Testis (tissue), 2 donors: ENCODE data around the gene MRFAP1L1.

Source experiments
- POLR2A ChIP-seq: fragments of 450-650 bp; IDR thresholded peaks from one replicate; pipeline ENCODE4 v1.6.1; 2017; ENCODE audit warnings: antibody characterized with exemption, mild to moderate bottlenecking, moderate library complexity
- TF ChIP-seq, protein P1 (sequence below), 3 experiments: fragments of 450-650 bp in 2 of 3; fragments of 200-600 bp in 1 of 3; sonication (generic) in 1 of 3; IDR thresholded peaks; one replicate each; pipeline ENCODE4 v1.5.1; 2016 to 2019; ENCODE audit warnings: antibody characterized with exemption in 3 of 3, mild to moderate bottlenecking in 2 of 3, moderate library complexity in 1 of 3

- TF ChIP-seq, protein P1, sequence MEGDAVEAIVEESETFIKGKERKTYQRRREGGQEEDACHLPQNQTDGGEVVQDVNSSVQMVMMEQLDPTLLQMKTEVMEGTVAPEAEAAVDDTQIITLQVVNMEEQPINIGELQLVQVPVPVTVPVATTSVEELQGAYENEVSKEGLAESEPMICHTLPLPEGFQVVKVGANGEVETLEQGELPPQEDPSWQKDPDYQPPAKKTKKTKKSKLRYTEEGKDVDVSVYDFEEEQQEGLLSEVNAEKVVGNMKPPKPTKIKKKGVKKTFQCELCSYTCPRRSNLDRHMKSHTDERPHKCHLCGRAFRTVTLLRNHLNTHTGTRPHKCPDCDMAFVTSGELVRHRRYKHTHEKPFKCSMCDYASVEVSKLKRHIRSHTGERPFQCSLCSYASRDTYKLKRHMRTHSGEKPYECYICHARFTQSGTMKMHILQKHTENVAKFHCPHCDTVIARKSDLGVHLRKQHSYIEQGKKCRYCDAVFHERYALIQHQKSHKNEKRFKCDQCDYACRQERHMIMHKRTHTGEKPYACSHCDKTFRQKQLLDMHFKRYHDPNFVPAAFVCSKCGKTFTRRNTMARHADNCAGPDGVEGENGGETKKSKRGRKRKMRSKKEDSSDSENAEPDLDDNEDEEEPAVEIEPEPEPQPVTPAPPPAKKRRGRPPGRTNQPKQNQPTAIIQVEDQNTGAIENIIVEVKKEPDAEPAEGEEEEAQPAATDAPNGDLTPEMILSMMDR (IDR thresholded peaks at IDR 0.05): no peak
- TF ChIP-seq POLR2A: no peak
Measured at GRCh38 chr4:6668391-6668790, 41.3 kb downstream of the MRFAP1L1 start.
